ENCODE data around the gene THAP10. TPM values are rescaled to one million over a fixed set of nuclear protein-coding genes. Genes with fewer than 3 reads are reported as not detected.

THAP10 gene
- total RNA-seq, 1 experiment from 2014 or later = 13.7 TPM

GRCh38 chr15:70854666-70854976 lies 37.6 kb downstream of the THAP10 start:
- DNase-seq = no peak
- H3K36me3 Mint-ChIP-seq (ENCODE audit: insufficient read depth, unreplicated experiment) = peaks cover 33% of the 10 kb centered on the region
- H3K27me3 Mint-ChIP-seq (ENCODE audit: unreplicated experiment) = no peaks in the 10 kb centered on the region
- intact Hi-C loops (cut with micrococcal nuclease; ENCODE audit: unreplicated experiment) = no loop called here
- peaks cover 4% of the 10 kb centered on the region for H3K9me3 Mint-ChIP-seq (ENCODE audit: low read depth, unreplicated experiment)
- no peak for TF ChIP-seq CTCF (IDR thresholded peaks at IDR 0.05; ENCODE audit: unreplicated experiment)
- H3K4me3 Mint-ChIP-seq (ENCODE audit: low read depth, unreplicated experiment) = peak overlapping the region; percentile 91
- peaks cover 48% of the 10 kb centered on the region for H3K4me1 Mint-ChIP-seq (ENCODE audit: low read depth, unreplicated experiment)
- H3K27ac Mint-ChIP-seq (ENCODE audit: unreplicated experiment) = peak overlapping the region; percentile 89
- TSS peak; percentile 40 for BruUV-seq (replicated peaks)
- CTCF ChIA-PET = interaction anchor here (0.6 to 0.8 kb wide), 2 partner anchors 14 to 20 kb away, joined by 3 read pairs; no protein-coding TSS in a partner anchor

- peak; percentile 79 for DNase-seq
- no peak for TF ChIP-seq CTCF (IDR thresholded peaks at IDR 0.05; ENCODE audit: unreplicated experiment)
- peak within 1 kb of the TSS; percentile 89 for H3K27ac Mint-ChIP-seq (ENCODE audit: unreplicated experiment)
- H3K9me3 Mint-ChIP-seq (ENCODE audit: low read depth, unreplicated experiment) = peaks cover 2% of the 10 kb centered on the region
- intact Hi-C loops (cut with micrococcal nuclease; ENCODE audit: unreplicated experiment) = no loop called here
- no TSS peak for BruUV-seq (replicated peaks)
- CTCF ChIA-PET = interaction anchor here (0.8 to 1.9 kb wide), 2 partner anchors 9 to 15 kb away, joined by 3 to 5 read pairs; no protein-coding TSS in a partner anchor
- H3K4me3 Mint-ChIP-seq (ENCODE audit: low read depth, unreplicated experiment) = peak within 1 kb of the TSS; percentile 91
- H3K4me1 Mint-ChIP-seq (ENCODE audit: low read depth, unreplicated experiment) = peaks cover 53% of the 10 kb centered on the region
- H3K27me3 Mint-ChIP-seq (ENCODE audit: unreplicated experiment) = no peaks in the 10 kb centered on the region
- peaks cover 37% of the 10 kb centered on the region for H3K36me3 Mint-ChIP-seq (ENCODE audit: insufficient read depth, unreplicated experiment)
These were observed 38.1 kb downstream of the THAP10 start, which contains the start of gene LARP6 for GRCh38 chr15:70853973-70854665. Gene LARP6, minus strand, starts transcription at chr15:70854157. Its CDS starts 69 bp downstream, at chr15:70854088.

DNA sequence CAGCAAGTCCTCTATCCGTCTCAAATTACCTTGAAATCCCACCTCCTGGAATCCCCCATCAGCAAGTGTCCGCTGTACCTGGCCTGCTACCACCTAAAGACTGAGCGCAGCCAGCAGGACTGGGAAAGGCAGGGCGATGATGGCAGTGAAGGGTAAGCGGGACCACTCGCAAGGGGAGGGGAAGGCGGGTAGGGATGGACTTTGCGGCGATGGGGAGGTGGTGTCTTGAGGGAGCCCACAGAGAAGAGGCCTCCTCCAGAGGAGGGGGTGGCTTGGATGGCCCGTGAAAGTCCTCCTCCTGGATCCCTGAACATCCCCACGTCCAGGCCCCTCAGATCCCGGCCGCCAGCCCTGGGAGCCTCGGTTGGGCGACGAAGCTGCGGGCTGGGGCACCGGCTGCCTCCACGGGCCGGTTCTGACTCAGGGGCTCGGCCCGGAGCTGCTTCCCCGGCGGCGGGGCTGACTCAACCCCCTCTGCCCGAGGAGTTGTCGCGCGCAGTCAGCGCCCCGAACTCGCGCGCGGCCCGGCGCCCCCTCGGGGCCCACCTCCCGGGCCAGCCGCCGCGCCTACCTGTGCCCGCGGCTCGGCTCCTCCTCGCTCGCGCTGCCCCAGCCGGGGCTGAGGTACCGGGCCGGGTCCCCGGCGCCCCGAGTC lies 38.8 kb downstream of the THAP10 start:
- intact Hi-C loops (cut with micrococcal nuclease; ENCODE audit: unreplicated experiment) = no loop called here
- Mint-ChIP-seq H3K27me3 (ENCODE audit: unreplicated experiment) (no peaks in the 10 kb centered on the region), H3K4me3 (ENCODE audit: low read depth, unreplicated experiment) (peak overlapping the region; percentile 91), H3K36me3 (ENCODE audit: insufficient read depth, unreplicated experiment) (peaks cover 37% of the 10 kb centered on the region), H3K27ac (ENCODE audit: unreplicated experiment) (peak overlapping the region; percentile 65), H3K9me3 (ENCODE audit: low read depth, unreplicated experiment) (no peaks in the 10 kb centered on the region), H3K4me1 (ENCODE audit: low read depth, unreplicated experiment) (peaks cover 54% of the 10 kb centered on the region)
- CTCF ChIA-PET = interaction anchor here (0.6 to 1.9 kb wide), 3 partner anchors 10 to 49 kb away, joined by 3 to 5 read pairs (median 3); no protein-coding TSS in a partner anchor
- no TSS peak for BruUV-seq (replicated peaks)
- no peak for TF ChIP-seq CTCF (IDR thresholded peaks at IDR 0.05; ENCODE audit: unreplicated experiment)
- no peak for DNase-seq

DNA sequence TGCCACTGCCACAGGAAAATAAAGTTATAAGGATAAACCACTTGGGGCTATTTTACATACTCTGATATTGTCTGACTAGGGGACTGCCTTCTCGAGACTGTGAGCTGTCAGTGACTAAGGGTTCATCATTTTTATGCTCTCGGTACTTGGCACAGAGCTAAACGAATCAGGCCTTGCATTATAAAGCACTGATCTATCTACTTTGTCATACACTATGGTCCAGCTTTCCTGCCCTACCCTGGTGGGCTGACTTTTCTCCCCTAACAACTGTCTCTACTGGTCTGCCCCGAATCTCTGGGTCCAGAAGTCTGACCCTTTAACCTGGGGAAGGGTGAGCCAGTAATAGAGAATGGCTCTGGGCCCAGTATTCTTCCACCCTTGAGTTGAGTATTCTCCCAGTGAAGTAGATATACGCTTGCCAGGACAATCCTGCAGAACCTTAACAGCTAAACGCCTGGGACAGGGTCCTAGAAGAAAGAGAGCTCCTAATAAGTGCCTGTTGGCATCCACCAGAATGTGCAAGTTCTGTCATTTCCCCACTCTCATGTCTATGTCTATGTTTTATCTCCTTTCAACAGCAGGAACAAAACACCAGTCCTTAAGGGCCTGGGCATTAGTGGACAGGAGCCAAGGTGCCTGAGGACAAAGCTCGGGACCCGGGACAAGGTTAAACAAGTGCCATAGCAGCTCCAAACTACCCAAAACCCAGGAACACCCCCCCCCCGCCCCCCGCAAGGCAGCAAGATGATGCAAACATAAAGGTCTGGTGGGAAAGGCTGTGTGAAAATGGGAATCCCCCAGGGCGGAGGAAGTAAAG lies 39.5 kb downstream of the THAP10 start:
- peak overlapping the region; percentile 91 for H3K4me3 Mint-ChIP-seq (ENCODE audit: low read depth, unreplicated experiment)
- BruUV-seq (replicated peaks) = TSS peak; percentile 42
- no peak for DNase-seq
- no peaks in the 10 kb centered on the region for H3K9me3 Mint-ChIP-seq (ENCODE audit: low read depth, unreplicated experiment)
- no peak for TF ChIP-seq CTCF (IDR thresholded peaks at IDR 0.05; ENCODE audit: unreplicated experiment)
- H3K27me3 Mint-ChIP-seq (ENCODE audit: unreplicated experiment) = no peaks in the 10 kb centered on the region
- intact Hi-C loops (cut with micrococcal nuclease; ENCODE audit: unreplicated experiment) = no loop called here
- CTCF ChIA-PET = interaction anchor here (0.6 to 1.9 kb wide), 5 partner anchors 10 to 91 kb away, joined by 3 to 5 read pairs (median 3); no protein-coding TSS in a partner anchor
- H3K36me3 Mint-ChIP-seq (ENCODE audit: insufficient read depth, unreplicated experiment) = peaks cover 37% of the 10 kb centered on the region
- H3K27ac Mint-ChIP-seq (ENCODE audit: unreplicated experiment) = peak overlapping the region; percentile 65
- H3K4me1 Mint-ChIP-seq (ENCODE audit: low read depth, unreplicated experiment) = peaks cover 54% of the 10 kb centered on the region

All from Calu3 (cell line).